Loucy (cell line): ENCODE results near the gene PHC1.

Experiments used
- EZH2phosphoT487 ChIP-seq: fragments of 200-600 bp; IDR thresholded peaks from 2 replicates; pipeline ENCODE4 v1.6.1; 2018; ENCODE audit warnings: antibody characterized with exemption, mild to moderate bottlenecking, moderate library complexity, borderline replicate concordance
- TF ChIP-seq, protein P1 (sequence below): fragments of 200-600 bp; sonication (generic); conservative IDR thresholded peaks from 2 replicates; pipeline ENCODE4 v1.5.1; 2014; ENCODE audit warnings: mild to moderate bottlenecking, antibody characterized with exemption, low read length

DNA sequence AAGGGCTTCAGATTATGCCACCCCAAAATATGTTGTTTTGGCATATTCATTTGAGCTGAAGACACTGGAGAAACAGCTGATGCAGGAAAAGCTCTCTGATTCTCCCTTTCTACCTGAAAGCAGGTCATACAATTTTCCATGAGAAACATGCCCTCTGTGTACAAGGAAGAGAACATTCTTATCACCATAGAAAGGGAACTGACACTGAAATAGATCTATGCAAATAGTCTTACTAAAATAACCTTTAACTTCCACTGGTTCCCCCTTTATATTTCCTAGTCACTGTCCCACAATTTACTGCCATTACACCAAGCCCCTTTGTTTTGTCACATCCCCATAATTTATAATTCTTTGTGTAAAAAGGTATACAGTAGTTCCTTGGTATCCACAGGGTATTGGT is 9.6 kb upstream of the PHC1 start:
- TF ChIP-seq, protein P1, sequence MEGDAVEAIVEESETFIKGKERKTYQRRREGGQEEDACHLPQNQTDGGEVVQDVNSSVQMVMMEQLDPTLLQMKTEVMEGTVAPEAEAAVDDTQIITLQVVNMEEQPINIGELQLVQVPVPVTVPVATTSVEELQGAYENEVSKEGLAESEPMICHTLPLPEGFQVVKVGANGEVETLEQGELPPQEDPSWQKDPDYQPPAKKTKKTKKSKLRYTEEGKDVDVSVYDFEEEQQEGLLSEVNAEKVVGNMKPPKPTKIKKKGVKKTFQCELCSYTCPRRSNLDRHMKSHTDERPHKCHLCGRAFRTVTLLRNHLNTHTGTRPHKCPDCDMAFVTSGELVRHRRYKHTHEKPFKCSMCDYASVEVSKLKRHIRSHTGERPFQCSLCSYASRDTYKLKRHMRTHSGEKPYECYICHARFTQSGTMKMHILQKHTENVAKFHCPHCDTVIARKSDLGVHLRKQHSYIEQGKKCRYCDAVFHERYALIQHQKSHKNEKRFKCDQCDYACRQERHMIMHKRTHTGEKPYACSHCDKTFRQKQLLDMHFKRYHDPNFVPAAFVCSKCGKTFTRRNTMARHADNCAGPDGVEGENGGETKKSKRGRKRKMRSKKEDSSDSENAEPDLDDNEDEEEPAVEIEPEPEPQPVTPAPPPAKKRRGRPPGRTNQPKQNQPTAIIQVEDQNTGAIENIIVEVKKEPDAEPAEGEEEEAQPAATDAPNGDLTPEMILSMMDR = no peak
- TF ChIP-seq EZH2phosphoT487 = no peak
